ENCODE results near the gene MYCBP. TPM values are rescaled to one million over a fixed set of nuclear protein-coding genes. Genes with fewer than 3 reads are reported as not detected.

The MYCBP gene
- total RNA-seq, 1 experiment from 2014 or later, result 17.4 TPM

DNA sequence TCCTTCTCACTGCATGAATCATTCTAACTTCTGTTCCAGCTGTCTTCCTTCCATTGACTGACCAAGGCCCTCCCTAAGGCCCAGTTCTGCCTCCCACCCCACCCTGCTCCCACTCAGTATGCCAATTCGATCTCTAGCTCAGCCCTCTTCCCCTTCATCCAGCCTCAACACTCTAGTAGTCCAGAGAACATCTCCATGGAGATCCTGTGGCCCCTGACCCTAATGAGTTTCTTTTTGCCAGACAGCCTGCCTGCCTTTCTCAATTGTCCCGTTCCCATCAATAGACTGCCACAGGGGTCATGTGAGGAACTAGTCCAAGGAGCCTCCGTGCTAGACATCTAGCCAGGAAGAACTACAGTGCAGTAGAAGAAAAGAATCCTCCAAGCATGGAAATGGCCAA, 40.0 kb downstream of the MYCBP start:
- no peak for DNase-seq (ENCODE audit: low read depth, low spot score)

GRCh38 chr1:38832370-38832734, 40.8 kb downstream of the MYCBP start:
- in situ Hi-C loops (cut with HindIII; ENCODE audit: low pct_unique_long_range_greater_than_20kb, low sequenced_read_pairs) (no loop called here), intact Hi-C loops (cut with micrococcal nuclease; ENCODE audit: unreplicated experiment) (no loop called here)
- peaks cover 17% of the 10 kb centered on the region for H3K27me3 ChIP-seq (ENCODE audit: control insufficient read depth, insufficient read depth, low read length)

More for the DNA sequence above, 40.0 kb downstream of the MYCBP start:
- H3K4me3 ChIP-seq (ENCODE audit: low read depth in 2 of 2, low read length in 2 of 2), result no peak overlapping the region
- POLR2A ChIA-PET, result no interaction called here
- H3K27ac ChIP-seq (ENCODE audit: low read length), result no peak overlapping the region
- peaks cover 13% of the 10 kb centered on the region for H3K27me3 ChIP-seq (ENCODE audit: control insufficient read depth, insufficient read depth, low read length)
- BruUV-seq (replicated peaks), result no TSS peak
- H3K9me3 ChIP-seq (ENCODE audit: control insufficient read depth, insufficient read depth, low read depth, low read length), result no peaks in the 10 kb centered on the region
- H3K4me1 ChIP-seq (ENCODE audit: control insufficient read depth, insufficient read depth, low read length), result no peaks in the 10 kb centered on the region; the same call in 1 of the 2 replicates
- no peaks in the 10 kb centered on the region for H3K36me3 ChIP-seq (ENCODE audit: control insufficient read depth, insufficient read depth, low read length)
- CTCF ChIA-PET, result no interaction called here
- no peak for ATAC-seq
- in situ Hi-C loops (cut with HindIII; ENCODE audit: low pct_unique_long_range_greater_than_20kb, low sequenced_read_pairs), result no loop called here
- intact Hi-C loops (cut with micrococcal nuclease; ENCODE audit: unreplicated experiment), result no loop called here
- TF ChIP-seq TCF7L2 (IDR thresholded peaks at IDR 0.05; ENCODE audit: low read depth, low read length) (no peak), POLR2AphosphoS5 (IDR thresholded peaks at IDR 0.05; ENCODE audit: low read depth, low read length) (no peak), SIN3A (IDR thresholded peaks at IDR 0.05; ENCODE audit: borderline replicate concordance, insufficient read depth, low read depth, low read length) (no peak), CTCF (IDR thresholded peaks at IDR 0.05) (no peak)

More at GRCh38 chr1:38832370-38832734, 40.8 kb downstream of the MYCBP start:
- CTCF ChIA-PET, result interaction anchor here (0.6 to 0.7 kb wide), 2 partner anchors 807 to 1109 kb away, joined by 3 to 4 read pairs; no protein-coding TSS in a partner anchor
- no peak overlapping the region for H3K4me3 ChIP-seq (ENCODE audit: low read depth in 2 of 2, low read length in 2 of 2)
- POLR2A ChIA-PET, result no interaction called here
- H3K27ac ChIP-seq (ENCODE audit: low read length), result no peak overlapping the region
- no peaks in the 10 kb centered on the region for H3K36me3 ChIP-seq (ENCODE audit: control insufficient read depth, insufficient read depth, low read length)
- no peaks in the 10 kb centered on the region; the same call in 1 of the 2 replicates for H3K4me1 ChIP-seq (ENCODE audit: control insufficient read depth, insufficient read depth, low read length)
- H3K9me3 ChIP-seq (ENCODE audit: control insufficient read depth, insufficient read depth, low read depth, low read length), result no peaks in the 10 kb centered on the region
- no peak for DNase-seq (ENCODE audit: low read depth, low spot score)
- no TSS peak for BruUV-seq (replicated peaks)
- TF ChIP-seq, protein P1, sequence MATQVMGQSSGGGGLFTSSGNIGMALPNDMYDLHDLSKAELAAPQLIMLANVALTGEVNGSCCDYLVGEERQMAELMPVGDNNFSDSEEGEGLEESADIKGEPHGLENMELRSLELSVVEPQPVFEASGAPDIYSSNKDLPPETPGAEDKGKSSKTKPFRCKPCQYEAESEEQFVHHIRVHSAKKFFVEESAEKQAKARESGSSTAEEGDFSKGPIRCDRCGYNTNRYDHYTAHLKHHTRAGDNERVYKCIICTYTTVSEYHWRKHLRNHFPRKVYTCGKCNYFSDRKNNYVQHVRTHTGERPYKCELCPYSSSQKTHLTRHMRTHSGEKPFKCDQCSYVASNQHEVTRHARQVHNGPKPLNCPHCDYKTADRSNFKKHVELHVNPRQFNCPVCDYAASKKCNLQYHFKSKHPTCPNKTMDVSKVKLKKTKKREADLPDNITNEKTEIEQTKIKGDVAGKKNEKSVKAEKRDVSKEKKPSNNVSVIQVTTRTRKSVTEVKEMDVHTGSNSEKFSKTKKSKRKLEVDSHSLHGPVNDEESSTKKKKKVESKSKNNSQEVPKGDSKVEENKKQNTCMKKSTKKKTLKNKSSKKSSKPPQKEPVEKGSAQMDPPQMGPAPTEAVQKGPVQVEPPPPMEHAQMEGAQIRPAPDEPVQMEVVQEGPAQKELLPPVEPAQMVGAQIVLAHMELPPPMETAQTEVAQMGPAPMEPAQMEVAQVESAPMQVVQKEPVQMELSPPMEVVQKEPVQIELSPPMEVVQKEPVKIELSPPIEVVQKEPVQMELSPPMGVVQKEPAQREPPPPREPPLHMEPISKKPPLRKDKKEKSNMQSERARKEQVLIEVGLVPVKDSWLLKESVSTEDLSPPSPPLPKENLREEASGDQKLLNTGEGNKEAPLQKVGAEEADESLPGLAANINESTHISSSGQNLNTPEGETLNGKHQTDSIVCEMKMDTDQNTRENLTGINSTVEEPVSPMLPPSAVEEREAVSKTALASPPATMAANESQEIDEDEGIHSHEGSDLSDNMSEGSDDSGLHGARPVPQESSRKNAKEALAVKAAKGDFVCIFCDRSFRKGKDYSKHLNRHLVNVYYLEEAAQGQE (IDR thresholded peaks at IDR 0.05; ENCODE audit: insufficient read depth in 1 of 2, low read depth in 2 of 2, low read length in 1 of 2), result no peak
- TF ChIP-seq CTCF (IDR thresholded peaks at IDR 0.05) (no peak), POLR2AphosphoS5 (IDR thresholded peaks at IDR 0.05; ENCODE audit: low read depth, low read length) (no peak), SIN3A (IDR thresholded peaks at IDR 0.05; ENCODE audit: borderline replicate concordance, insufficient read depth, low read depth, low read length) (no peak), TCF7L2 (IDR thresholded peaks at IDR 0.05; ENCODE audit: low read depth, low read length) (no peak)
- no peak for ATAC-seq
